Measurements from ENCODE around the gene MIOS.

- TF ChIP-seq CTCF (IDR thresholded peaks at IDR 0.05) (no peak), POLR2A (IDR thresholded peaks at IDR 0.05) (no peak)
Measured at GRCh38 chr7:7527047-7527446, 39.6 kb upstream of the MIOS start.
